ENCODE measurements around the gene GEMIN4. TPM values are rescaled to one million over a fixed set of nuclear protein-coding genes. Genes with fewer than 3 reads are reported as not detected.
"Not testable (repeated sequence)": the region's sequence is repeated elsewhere in the genome, so short reads cannot be mapped to it uniquely, and the experiment has no call there.

The GEMIN4 gene
- total RNA-seq, 1 donor from 2014 or later = 9.4 TPM

DNA sequence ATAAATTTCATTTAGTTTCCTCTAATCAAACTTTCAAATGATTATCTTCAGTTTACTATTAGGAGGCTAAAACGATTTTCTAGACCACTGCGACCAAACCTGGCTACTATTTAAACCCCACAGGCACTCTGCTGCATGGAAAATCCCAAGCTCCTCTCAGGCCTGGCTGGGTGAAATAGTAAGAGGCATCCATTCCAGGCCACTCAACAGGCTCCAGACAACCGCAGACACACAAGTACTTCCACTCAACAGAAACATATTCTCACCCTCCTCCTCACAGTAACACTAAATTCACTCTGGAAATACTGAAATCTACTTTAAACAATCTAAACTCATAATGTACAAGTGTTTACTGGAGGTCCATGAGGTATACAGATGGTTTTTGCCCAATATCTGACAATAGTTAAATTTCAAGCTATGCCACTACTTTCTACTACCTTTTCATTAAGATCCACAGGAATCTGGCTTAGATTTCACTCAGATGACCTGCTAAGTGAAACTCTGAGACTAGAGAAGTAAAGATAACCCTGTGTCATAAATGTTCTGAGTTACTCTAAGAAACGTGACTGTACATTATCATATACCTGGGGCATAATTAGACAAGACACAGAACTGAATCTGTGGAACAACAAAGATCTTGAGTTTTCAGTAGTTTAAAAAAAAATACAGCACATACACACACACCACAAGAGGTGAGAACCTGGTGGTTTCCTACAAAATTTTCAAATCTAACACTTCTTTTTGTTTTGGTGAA, 47.8 kb downstream of the GEMIN4 start:
- no peak for DNase-seq (ENCODE audit: low spot score)

DNA sequence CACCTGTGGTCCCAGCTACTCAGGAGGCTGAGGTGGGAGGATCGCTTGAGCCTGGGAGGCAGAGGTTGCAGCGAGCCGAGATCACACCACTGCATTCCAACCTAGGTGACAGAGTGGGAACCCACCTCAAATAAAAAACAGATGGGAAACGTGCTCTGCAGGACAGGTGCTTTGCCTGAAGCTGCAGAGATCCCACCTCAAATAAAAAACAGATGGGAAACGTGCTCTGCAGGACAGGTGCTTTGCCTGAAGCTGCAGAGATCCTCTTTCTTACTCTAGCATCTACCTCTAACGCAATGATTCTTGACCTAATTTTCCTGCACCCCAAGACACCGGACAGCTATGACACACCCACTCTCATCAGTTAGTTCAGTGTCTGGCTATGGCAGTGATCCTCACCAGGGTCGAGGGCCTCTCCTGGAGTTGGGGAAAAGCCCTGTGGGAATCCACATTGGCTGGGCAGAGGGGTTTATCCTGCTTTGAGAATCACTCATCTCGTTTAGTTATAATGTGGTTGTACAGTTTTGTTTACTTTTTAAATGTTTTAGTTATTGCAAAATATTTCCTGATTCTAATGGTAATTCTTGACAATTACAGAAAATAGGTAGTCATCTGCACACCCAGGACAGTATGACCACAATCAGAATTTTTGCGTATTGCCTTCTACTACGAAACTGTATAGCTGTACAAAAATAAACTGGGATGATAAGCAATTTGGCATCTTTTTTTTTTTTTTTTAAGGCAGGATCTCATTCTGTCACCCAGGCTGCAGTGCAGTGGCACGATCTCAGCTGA, 48.8 kb downstream of the GEMIN4 start:
- no peak for DNase-seq (ENCODE audit: low spot score)

DNA sequence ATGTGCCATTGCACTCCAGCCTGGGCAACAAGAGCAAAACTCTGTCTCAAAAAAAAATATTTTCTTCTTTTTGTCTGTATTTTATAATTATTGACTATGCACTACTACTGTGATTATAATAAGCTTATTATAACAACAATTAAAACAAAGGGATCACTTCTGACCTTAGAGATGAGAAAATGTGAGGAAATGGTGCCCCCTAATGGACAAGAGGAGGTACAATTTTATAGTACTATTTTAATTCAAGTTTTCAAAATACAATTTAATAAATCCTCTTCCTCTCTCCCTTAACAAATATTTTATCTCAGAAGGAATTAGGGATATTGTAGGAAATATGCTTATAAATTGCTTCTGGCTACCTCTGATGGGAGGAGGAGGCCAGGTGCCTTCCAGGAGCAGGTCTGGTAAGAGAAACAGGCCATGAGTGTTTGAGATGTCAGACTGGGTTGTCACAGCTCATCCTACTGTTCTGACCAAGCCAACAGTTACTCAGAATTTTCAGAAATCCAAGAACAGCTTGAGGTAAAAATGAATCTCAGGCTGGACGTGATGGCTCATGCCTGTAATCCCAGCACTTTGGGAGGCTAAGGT, 51.5 kb downstream of the GEMIN4 start:
- peak; percentile 39 for DNase-seq (ENCODE audit: low spot score)

DNA sequence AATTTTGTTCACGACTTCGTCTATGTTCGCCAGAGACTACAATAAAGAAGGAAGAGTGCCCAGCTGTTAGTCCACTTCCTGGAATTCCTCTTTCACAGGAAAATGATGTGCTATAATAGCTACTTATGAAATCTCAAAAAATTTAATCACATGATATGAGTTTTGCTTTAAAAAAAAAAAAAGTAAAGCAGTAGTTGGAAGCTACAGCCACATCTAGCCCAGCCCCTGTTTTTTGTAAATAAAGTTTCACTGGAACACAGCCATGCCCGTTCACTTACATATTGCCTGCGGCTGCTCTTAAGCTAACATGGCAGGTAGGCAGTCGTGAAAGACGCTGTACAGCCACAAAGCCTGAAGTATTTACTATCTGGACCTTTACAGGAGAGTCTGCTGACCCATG, 52.7 kb downstream of the GEMIN4 start:
- DNase-seq (ENCODE audit: low spot score) = peak; percentile 50

DNA sequence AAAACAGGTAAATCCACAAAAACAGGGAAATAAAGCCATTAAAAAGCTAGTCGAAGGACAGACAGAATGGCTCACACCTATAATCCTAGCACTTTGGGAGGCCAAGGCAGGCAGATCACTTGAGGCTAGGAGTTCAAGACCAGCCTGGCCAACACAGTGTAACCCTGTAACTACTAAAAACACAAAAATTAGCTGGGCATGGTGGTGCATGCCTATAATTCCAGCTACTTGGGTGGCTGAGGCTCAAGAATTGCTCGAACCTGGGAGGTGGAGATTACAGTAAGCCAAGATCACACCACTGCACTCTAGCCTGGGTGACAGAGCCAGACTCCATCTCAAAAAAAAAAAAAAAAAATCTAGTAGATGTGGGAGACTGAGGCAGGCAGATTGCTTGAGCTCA, 54.0 kb downstream of the GEMIN4 start:
- DNase-seq (ENCODE audit: low spot score) = not testable (repeated sequence)

DNA sequence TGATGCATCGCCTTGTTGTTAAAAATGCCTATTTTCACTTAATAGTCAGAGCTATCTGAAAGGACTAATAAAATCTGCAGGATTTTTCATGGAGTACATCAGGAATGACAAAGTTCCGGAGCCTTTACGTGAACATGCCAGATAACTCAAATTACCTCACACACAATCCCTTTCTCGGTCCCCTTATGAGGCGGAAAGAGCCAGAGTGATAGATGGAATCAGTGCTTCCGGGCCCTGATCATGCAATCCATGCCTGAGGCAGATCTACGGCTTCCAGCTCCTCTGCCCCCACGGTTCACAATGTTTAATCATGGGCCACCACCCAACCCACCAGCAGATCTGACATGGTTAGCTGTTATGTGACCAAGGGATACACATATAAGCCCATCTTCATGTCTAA, 54.4 kb downstream of the GEMIN4 start:
- DNase-seq (ENCODE audit: low spot score) = peak; percentile 30

DNA sequence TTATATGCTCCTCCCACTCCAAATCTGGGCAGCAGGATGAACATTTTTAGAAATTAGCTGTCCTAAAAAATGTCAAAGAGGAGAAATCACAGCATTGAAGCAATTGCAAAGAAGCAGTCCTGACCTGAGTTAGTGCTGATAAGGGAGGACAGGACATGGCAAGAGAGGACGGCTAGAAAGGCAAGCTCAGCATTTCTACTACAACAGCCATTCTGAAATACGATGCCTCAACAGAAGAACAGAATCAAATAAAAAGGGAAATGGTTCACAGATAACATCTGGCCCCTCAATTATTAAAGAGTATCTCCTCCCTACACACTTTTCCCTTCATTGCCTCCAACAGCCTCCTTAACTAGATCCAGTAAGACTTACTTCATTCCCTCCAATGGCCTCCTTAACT, 55.7 kb downstream of the GEMIN4 start:
- DNase-seq (ENCODE audit: low spot score) = peak; percentile 90

Other genes starting within 250 kb of the GEMIN4 start
- 19.3 TPM for gene VPS53, start 37.4 kb downstream of the GEMIN4 start, total RNA-seq (ENCODE audit: insufficient read depth, low replicate concordance)
- gene TLCD3A, start 19.7 kb downstream of the GEMIN4 start, total RNA-seq (ENCODE audit: insufficient read depth, low replicate concordance) = 24.3 TPM
- gene GLOD4, start 30.0 kb upstream of the GEMIN4 start, total RNA-seq (ENCODE audit: insufficient read depth, low replicate concordance) = 24.3 TPM
- 12.8 TPM for gene MRM3, start 30.1 kb upstream of the GEMIN4 start, total RNA-seq (ENCODE audit: insufficient read depth, low replicate concordance)
- 103 TPM for gene NXN, start 227.5 kb upstream of the GEMIN4 start, total RNA-seq (ENCODE audit: insufficient read depth, low replicate concordance)
- 9.4 TPM for gene TIMM22, start 244.9 kb upstream of the GEMIN4 start, total RNA-seq (ENCODE audit: insufficient read depth, low replicate concordance)

All from umbilical cord (tissue), 2 donors.